AG09319 (cell line): ENCODE data around the gene HCAR1.
"Not testable (repeated sequence)": the region's sequence is repeated elsewhere in the genome, so short reads cannot be mapped to it uniquely, and the experiment has no call there.

ENCODE experiments used
- DNase-seq: peaks from one replicate; pipeline ENCODE4 v3.0.0-alpha.2; 2010; ENCODE audit warnings: low read depth; ENCODE audit errors: extremely low read depth
- TF ChIP-seq, protein P1 (sequence below): IDR thresholded peaks from 2 replicates; pipeline ENCODE4 v1.5.1; 2011; ENCODE audit warnings: low read depth, mild to moderate bottlenecking, inconsistent platforms, low read length, moderate library complexity

Gene HCAR1

GRCh38 chr12:122730215-122731014 lies at the start of gene HCAR1:
TSS of gene HCAR1 (minus strand) at chr12:122730844. CDS start at chr12:122730339, 505 bp downstream.
- DNase-seq, result no peak
- TF ChIP-seq, protein P1, sequence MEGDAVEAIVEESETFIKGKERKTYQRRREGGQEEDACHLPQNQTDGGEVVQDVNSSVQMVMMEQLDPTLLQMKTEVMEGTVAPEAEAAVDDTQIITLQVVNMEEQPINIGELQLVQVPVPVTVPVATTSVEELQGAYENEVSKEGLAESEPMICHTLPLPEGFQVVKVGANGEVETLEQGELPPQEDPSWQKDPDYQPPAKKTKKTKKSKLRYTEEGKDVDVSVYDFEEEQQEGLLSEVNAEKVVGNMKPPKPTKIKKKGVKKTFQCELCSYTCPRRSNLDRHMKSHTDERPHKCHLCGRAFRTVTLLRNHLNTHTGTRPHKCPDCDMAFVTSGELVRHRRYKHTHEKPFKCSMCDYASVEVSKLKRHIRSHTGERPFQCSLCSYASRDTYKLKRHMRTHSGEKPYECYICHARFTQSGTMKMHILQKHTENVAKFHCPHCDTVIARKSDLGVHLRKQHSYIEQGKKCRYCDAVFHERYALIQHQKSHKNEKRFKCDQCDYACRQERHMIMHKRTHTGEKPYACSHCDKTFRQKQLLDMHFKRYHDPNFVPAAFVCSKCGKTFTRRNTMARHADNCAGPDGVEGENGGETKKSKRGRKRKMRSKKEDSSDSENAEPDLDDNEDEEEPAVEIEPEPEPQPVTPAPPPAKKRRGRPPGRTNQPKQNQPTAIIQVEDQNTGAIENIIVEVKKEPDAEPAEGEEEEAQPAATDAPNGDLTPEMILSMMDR, result peak; percentile 4

DNA sequence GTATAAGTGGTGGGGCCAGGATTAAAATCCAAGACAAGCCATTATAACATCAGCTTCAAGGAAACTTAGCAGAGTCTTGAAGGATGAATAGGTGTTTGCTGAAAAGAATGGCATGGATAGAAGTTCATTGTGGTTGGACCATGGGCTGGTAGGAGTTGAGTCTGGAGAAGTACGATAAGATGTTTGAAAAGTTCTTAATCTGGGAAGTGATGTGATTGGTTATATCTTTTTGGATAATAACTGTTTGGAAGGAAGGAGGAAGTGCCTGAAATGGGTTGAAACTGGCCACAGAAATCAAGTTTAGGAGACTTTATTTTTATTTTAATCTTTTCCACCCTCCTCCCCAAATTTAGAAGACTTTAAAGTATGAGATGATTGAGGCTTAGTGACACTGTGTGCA lies 26.9 kb upstream of the HCAR1 start:
- TF ChIP-seq, protein P1, result no peak

DNA sequence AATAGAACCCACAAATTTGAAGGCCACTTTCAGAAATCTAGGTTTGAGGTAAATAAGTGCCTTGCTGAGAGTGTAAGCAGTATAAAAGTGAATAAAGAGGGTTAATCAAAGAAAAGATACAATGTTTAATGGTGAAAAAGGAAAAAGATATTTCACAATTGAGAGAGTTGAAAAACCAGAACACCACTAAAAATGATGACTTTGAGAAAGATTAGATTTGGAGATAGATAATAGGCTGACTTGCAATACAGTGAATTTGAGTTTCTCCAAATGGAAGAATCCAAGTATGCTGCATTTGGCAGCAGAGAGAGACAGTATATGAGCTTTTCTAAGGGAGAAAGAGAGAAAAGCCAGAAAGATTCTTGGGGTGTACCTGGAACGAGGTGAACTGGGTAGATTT lies 24.1 kb upstream of the HCAR1 start:
- DNase-seq, result no peak
- TF ChIP-seq, protein P1, result no peak

More for the DNA sequence above, 26.9 kb upstream of the HCAR1 start:
- no peak for DNase-seq

DNA sequence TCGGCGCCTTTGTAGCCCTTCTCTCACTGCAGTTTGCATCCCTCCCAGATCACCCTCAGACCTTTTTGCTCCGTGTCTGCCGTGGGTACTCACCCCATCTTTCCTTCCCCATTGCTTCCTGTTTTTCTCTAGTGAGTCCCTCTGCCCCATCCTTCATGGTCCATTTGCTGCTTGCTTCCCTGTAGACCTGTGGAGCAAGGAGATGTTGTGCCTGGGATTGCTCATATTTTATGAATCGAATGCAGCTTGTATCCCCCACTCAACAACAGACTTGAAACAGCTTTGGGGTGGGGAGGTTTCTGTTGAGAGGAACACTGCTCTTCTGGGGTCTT lies 22.6 kb upstream of the HCAR1 start:
- TF ChIP-seq, protein P1, result no peak
- no peak for DNase-seq

- peak; percentile 86 for DNase-seq
Measured at GRCh38 chr12:122752464-122753318, 22.0 kb upstream of the HCAR1 start, which contains the start of gene DENR. TSS of gene DENR (plus strand) at chr12:122752824. CDS start at chr12:122753702, 878 bp downstream.

DNA sequence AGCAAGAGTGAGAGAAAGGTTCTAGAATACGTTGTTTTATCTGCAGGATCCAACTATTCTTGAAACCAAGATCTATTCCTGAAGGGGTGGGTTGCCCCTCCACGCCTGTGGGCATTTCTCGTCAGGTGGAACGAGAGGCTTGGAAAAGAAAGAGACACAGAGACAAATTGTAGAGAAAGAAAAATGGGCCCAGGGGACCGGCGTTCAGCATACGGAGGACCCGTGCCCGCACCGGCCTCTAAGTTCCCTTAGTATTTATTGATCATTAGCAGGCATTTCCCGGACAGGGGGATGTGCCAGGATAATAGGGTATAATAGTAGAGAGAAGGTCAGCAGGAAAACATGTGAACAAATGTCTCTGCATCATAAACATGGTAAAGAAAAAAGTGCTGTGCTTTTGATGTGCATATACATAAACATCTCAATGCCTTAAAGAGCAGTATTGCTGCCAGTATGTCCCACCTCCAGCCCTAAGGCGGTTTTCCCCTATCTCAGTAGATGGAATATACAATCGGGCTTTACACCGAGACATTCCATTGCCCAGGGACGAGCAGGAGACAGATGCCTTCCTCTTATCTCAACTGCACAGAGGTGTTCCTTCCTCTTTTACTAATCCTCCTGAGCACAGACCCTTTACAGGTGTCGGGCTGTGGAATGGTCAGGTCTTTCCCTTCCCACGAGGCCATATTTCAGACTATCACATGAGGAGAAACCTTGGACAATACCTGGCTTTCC lies 20.3 kb upstream of the HCAR1 start:
- DNase-seq, result not testable (repeated sequence)

More at GRCh38 chr12:122752464-122753318, 22.0 kb upstream of the HCAR1 start, which contains the start of gene DENR:
- TF ChIP-seq, protein P1, result peak; percentile 93

- TF ChIP-seq, protein P1, result no peak
- DNase-seq, result no peak
Measured at GRCh38 chr12:122749569-122750332, 19.1 kb upstream of the HCAR1 start.
